H9 (cell line): ENCODE data around the gene EDRF1. TPM values are rescaled to one million over a fixed set of nuclear protein-coding genes. Genes with fewer than 3 reads are reported as not detected.

ENCODE experiments used
- DNase-seq: peaks from one replicate; pipeline ENCODE4 v3.0.0-alpha.2; 2017
- H2AFZ ChIP-seq: one replicate; pipeline ENCODE4 v1.6.1; 2013; ENCODE audit warnings: mild to moderate bottlenecking, low read length, control low read depth, moderate library complexity
- H2AK5ac ChIP-seq: 2 replicates; pipeline ENCODE4 v1.6.1; 2013; ENCODE audit warnings: low read length, control low read depth, mixed read lengths; ENCODE audit not compliant: insufficient read length
- H2BK120ac ChIP-seq: one replicate; pipeline ENCODE4 v1.6.1; 2013; ENCODE audit warnings: low read depth, mild to moderate bottlenecking, low read length, control low read depth, inconsistent platforms; ENCODE audit not compliant: poor library complexity, severe bottlenecking
- H2BK12ac ChIP-seq: 2 replicates; pipeline ENCODE4 v1.6.1; 2013; ENCODE audit warnings: low read length, control low read depth, mixed read lengths, low read depth; ENCODE audit not compliant: insufficient read length
- H2BK15ac ChIP-seq: 2 replicates; pipeline ENCODE4 v1.6.1; 2013; ENCODE audit warnings: low read depth, low read length, control low read depth
- H2BK20ac ChIP-seq: one replicate; pipeline ENCODE4 v1.6.1; 2013; ENCODE audit warnings: low read depth, mild to moderate bottlenecking, low read length, control low read depth, inconsistent platforms; ENCODE audit not compliant: poor library complexity, severe bottlenecking
- H2BK5ac ChIP-seq: 2 replicates; pipeline ENCODE4 v1.6.1; 2013; ENCODE audit warnings: low read length, control low read depth, mixed read lengths; ENCODE audit not compliant: insufficient read length
- H3K14ac ChIP-seq: 2 replicates; pipeline ENCODE4 v1.6.1; 2013; ENCODE audit warnings: low read length, control low read depth; ENCODE audit not compliant: insufficient read depth
- H3K18ac ChIP-seq: 2 replicates; pipeline ENCODE4 v1.6.1; 2013; ENCODE audit warnings: low read depth, mild to moderate bottlenecking, mixed read lengths, low read length, control low read depth; ENCODE audit not compliant: insufficient read length
- H3K23ac ChIP-seq: 2 replicates; pipeline ENCODE4 v1.6.1; 2013; ENCODE audit warnings: low read length, control low read depth, mixed read lengths, low read depth; ENCODE audit not compliant: insufficient read length
- H3K23me2 ChIP-seq: 2 replicates; pipeline ENCODE4 v1.6.1; 2013; ENCODE audit warnings: low read depth, mild to moderate bottlenecking, mixed read lengths, low read length, control low read depth; ENCODE audit not compliant: insufficient read length, poor library complexity, severe bottlenecking
- H3K27ac ChIP-seq: 2 replicates; pipeline ENCODE4 v1.5.1; 2013; ENCODE audit warnings: low read length, control low read depth, mixed read lengths, low read depth; ENCODE audit not compliant: insufficient read length
- H3K27me3 ChIP-seq: 2 replicates; pipeline ENCODE4 v1.6.1; 2013; ENCODE audit warnings: low read length, control low read depth, inconsistent platforms; ENCODE audit not compliant: insufficient read depth
- H3K4ac ChIP-seq: 2 replicates; pipeline ENCODE4 v1.6.1; 2013; ENCODE audit warnings: low read depth, mild to moderate bottlenecking, control low read depth, inconsistent platforms, low read length, moderate library complexity
- H3K4me1 ChIP-seq: 2 replicates; pipeline ENCODE4 v1.6.1; 2013; ENCODE audit warnings: low read length, control low read depth, inconsistent platforms; ENCODE audit not compliant: insufficient read depth
- H3K4me2 ChIP-seq: 2 replicates; pipeline ENCODE4 v1.6.1; 2013; ENCODE audit warnings: low read length, control low read depth, mixed read lengths; ENCODE audit not compliant: insufficient read length, insufficient read depth
- H3K56ac ChIP-seq: 2 replicates; pipeline ENCODE4 v1.6.1; 2013; ENCODE audit warnings: low read depth, mild to moderate bottlenecking, mixed read lengths, low read length, control low read depth; ENCODE audit not compliant: insufficient read length
- H3K79me1 ChIP-seq: 2 replicates; pipeline ENCODE4 v1.6.1; 2013; ENCODE audit warnings: low read depth, mild to moderate bottlenecking, moderate library complexity, low read length, control low read depth, inconsistent platforms; ENCODE audit not compliant: insufficient read depth, poor library complexity, severe bottlenecking
- H3K79me2 ChIP-seq: 2 replicates; pipeline ENCODE4 v1.6.1; 2013; ENCODE audit warnings: low read length, control low read depth, inconsistent platforms; ENCODE audit not compliant: insufficient read depth
- H3K9ac ChIP-seq: 2 replicates; pipeline ENCODE4 v1.6.1; 2013; ENCODE audit warnings: low read length, control low read depth, mixed read lengths; ENCODE audit not compliant: insufficient read length; ENCODE audit errors: extremely low read depth
- H3K9me3 ChIP-seq: one replicate; pipeline ENCODE4 v1.6.1; 2013; ENCODE audit warnings: low read depth, low read length, inconsistent platforms; ENCODE audit not compliant: control insufficient read depth
- H3T11ph ChIP-seq: one replicate; pipeline ENCODE4 v1.6.1; 2013; ENCODE audit warnings: mild to moderate bottlenecking, low read length, control low read depth, inconsistent platforms
- H4K20me1 ChIP-seq: one replicate; pipeline ENCODE4 v1.6.1; 2013; ENCODE audit not compliant: control insufficient read depth, insufficient read length, insufficient read depth
- H4K5ac ChIP-seq: 2 replicates; pipeline ENCODE4 v1.6.1; 2013; ENCODE audit warnings: low read depth, mild to moderate bottlenecking, mixed read lengths, low read length, control low read depth; ENCODE audit not compliant: insufficient read length
- H4K8ac ChIP-seq: replicated peaks from 2 replicates; pipeline ENCODE4 v1.6.1; 2013; ENCODE audit warnings: low read length, control low read depth, mixed read lengths, low read depth; ENCODE audit not compliant: insufficient read length
- H4K91ac ChIP-seq: 2 replicates; pipeline ENCODE4 v1.6.1; 2013; ENCODE audit warnings: low read depth, mild to moderate bottlenecking, moderate library complexity, mixed read lengths, low read length, control low read depth; ENCODE audit not compliant: insufficient read length
- H3K27ac Mint-ChIP-seq, 3 experiments: 2 replicates in 2 of 3; 3 replicates in 1 of 3; pipeline ENCODE4 v1.8.0; 2020 to 2021; ENCODE audit warnings: mixed read lengths in 3 of 3, mild to moderate bottlenecking in 1 of 3, moderate library complexity in 1 of 3
- H3K27me3 Mint-ChIP-seq: 2 replicates; pipeline ENCODE4 v1.8.0; 2021; ENCODE audit warnings: low read depth, mild to moderate bottlenecking, moderate library complexity, mixed read lengths
- H3K36me3 Mint-ChIP-seq, 3 experiments: 2 replicates in 2 of 3; 3 replicates in 1 of 3; pipeline ENCODE4 v1.8.0; 2020 to 2021; ENCODE audit warnings: low read depth in 3 of 3, mixed read lengths in 3 of 3; ENCODE audit not compliant: insufficient read depth in 1 of 3
- H3K4me1 Mint-ChIP-seq, 2 experiments: 2 replicates each; pipeline ENCODE4 v1.8.0; 2020; ENCODE audit warnings: mixed read lengths in 2 of 2
- H3K4me3 Mint-ChIP-seq, 2 experiments: 2 replicates in 1 of 2; 3 replicates in 1 of 2; pipeline ENCODE4 v1.8.0; 2020 to 2021; ENCODE audit warnings: mild to moderate bottlenecking in 2 of 2, mixed read lengths in 2 of 2, moderate library complexity in 1 of 2
- H3K9me3 Mint-ChIP-seq, 2 experiments: 2 replicates in 1 of 2; 3 replicates in 1 of 2; pipeline ENCODE4 v1.8.0; 2020; ENCODE audit warnings: mild to moderate bottlenecking in 2 of 2, mixed read lengths in 2 of 2, moderate library complexity in 1 of 2
- CTCF ChIP-seq: fragments of 200-600 bp; sonication (generic); conservative IDR thresholded peaks from 3 replicates; pipeline ENCODE4 v1.8.0; 2021; ENCODE audit warnings: antibody characterized with exemption, mild to moderate bottlenecking
- WGBS: extraction: QIAGEN DNeasy Blood & Tissue Kit; methylation state at CpG from one replicate; pipeline ENCODE4 v1.1.7; 2013; ENCODE audit warnings: missing lambda C conversion rate, low lambda C conversion rate, mixed read lengths; ENCODE audit not compliant: insufficient read length; ENCODE audit errors: extremely low coverage; 5-methylcytosine and 5-hydroxymethylcytosine counted together
- total RNA-seq: library from RNA; stranded (reverse); gene quantifications from 2 replicates; pipeline ENCODE4 v1.2.1, GENCODE V29; 2021

The EDRF1 gene
- total RNA-seq, 1 experiment from 2014 or later, result 51.0 TPM

- no peak overlapping the region for H2BK20ac ChIP-seq
- WGBS, result no CpG with 5 or more reads among the region's 7 CpGs
- no peak for DNase-seq
Measured at GRCh38 chr10:125726914-125727313, 7.4 kb downstream of the EDRF1 start.

More at GRCh38 chr10:125726914-125727313, 7.4 kb downstream of the EDRF1 start:
- no peak overlapping the region for H4K5ac ChIP-seq
- Mint-ChIP-seq H3K36me3 (peaks cover 39 to 88% (median 80%) of the 10 kb centered on the region in 3 experiments), H3K4me1 (no peaks in the 10 kb centered on the region), H3K27me3 (no peaks in the 10 kb centered on the region), H3K27ac (no peak overlapping the region), H3K9me3 (no peaks in the 10 kb centered on the region), H3K4me3 (no peak overlapping the region)
- no peaks in the 10 kb centered on the region for H3K79me1 ChIP-seq
- no peak overlapping the region for H3K18ac ChIP-seq
- H4K8ac ChIP-seq, result no peak overlapping the region
- H3K27me3 ChIP-seq, result no peaks in the 10 kb centered on the region
- no peak overlapping the region for H2AFZ ChIP-seq
- H4K91ac ChIP-seq, result no peak overlapping the region
- H2BK15ac ChIP-seq, result no peak overlapping the region
- H2AK5ac ChIP-seq, result no peak overlapping the region
- no peaks in the 10 kb centered on the region for H3K4me1 ChIP-seq
- H3K27ac ChIP-seq, result no peak overlapping the region
- TF ChIP-seq CTCF, result no peak
- H2BK120ac ChIP-seq, result no peak overlapping the region
- H3K9me3 ChIP-seq, result no peaks in the 10 kb centered on the region
- no peaks in the 10 kb centered on the region for H4K20me1 ChIP-seq
- H2BK5ac ChIP-seq, result no peak overlapping the region
- H3T11ph ChIP-seq, result no peak overlapping the region
- H3K14ac ChIP-seq, result no peak overlapping the region
- H3K4ac ChIP-seq, result no peak overlapping the region
- H2BK12ac ChIP-seq, result no peak overlapping the region
- H3K23me2 ChIP-seq, result no peaks in the 10 kb centered on the region
- no peaks in the 10 kb centered on the region for H3K79me2 ChIP-seq
- no peak overlapping the region for H3K9ac ChIP-seq
- H3K56ac ChIP-seq, result no peak overlapping the region
- no peak overlapping the region for H3K23ac ChIP-seq
- H3K4me2 ChIP-seq, result no peak overlapping the region
